IPS-18c (cell line): ENCODE measurements around the gene USB1.

Source experiments
- H3K4me3 ChIP-seq: 2 replicates; pipeline ENCODE4 v1.7.0; 2013; ENCODE audit warnings: low read depth, mild to moderate bottlenecking, low read length, moderate library complexity; ENCODE audit not compliant: insufficient read depth
- H3K9me3 ChIP-seq: one replicate; pipeline ENCODE4 v1.6.1; 2013; ENCODE audit warnings: mild to moderate bottlenecking, low read length, moderate library complexity; ENCODE audit not compliant: control insufficient read depth, insufficient read depth

Gene USB1

GRCh38 chr16:57986196-57986595 lies 15.0 kb upstream of the USB1 start:
- Histone ChIP-seq H3K4me3 (no peak overlapping the region), H3K9me3 (no peaks in the 10 kb centered on the region)

- H3K4me3 ChIP-seq, result no peak overlapping the region
- H3K9me3 ChIP-seq, result no peaks in the 10 kb centered on the region
Measured at GRCh38 chr16:57987441-57988177, 13.6 kb upstream of the USB1 start.

GRCh38 chr16:57988929-57989328 lies 12.3 kb upstream of the USB1 start:
- Histone ChIP-seq H3K4me3 (no peak overlapping the region), H3K9me3 (no peaks in the 10 kb centered on the region)

GRCh38 chr16:57991551-57992059 lies 9.6 kb upstream of the USB1 start:
- no peak overlapping the region for H3K4me3 ChIP-seq
- no peaks in the 10 kb centered on the region for H3K9me3 ChIP-seq

GRCh38 chr16:57992084-57992483 lies 9.1 kb upstream of the USB1 start:
- no peak overlapping the region for H3K4me3 ChIP-seq
- H3K9me3 ChIP-seq, result no peaks in the 10 kb centered on the region

- no peaks in the 10 kb centered on the region for H3K9me3 ChIP-seq
- H3K4me3 ChIP-seq, result no peak overlapping the region
Measured at GRCh38 chr16:57993438-57993837, 7.8 kb upstream of the USB1 start.

- Histone ChIP-seq H3K4me3 (no peak overlapping the region), H3K9me3 (no peaks in the 10 kb centered on the region)
Measured at GRCh38 chr16:57993897-57994296, 7.3 kb upstream of the USB1 start.

- H3K4me3 ChIP-seq, result no peak overlapping the region
Measured at GRCh38 chr16:57994361-57994760, 6.8 kb upstream of the USB1 start.

GRCh38 chr16:57994778-57995177 lies 6.4 kb upstream of the USB1 start:
- H3K4me3 ChIP-seq, result no peak overlapping the region
- H3K9me3 ChIP-seq, result no peaks in the 10 kb centered on the region

More at GRCh38 chr16:57994361-57994760, 6.8 kb upstream of the USB1 start:
- H3K9me3 ChIP-seq, result no peaks in the 10 kb centered on the region

- Histone ChIP-seq H3K9me3 (no peaks in the 10 kb centered on the region), H3K4me3 (no peak overlapping the region)
Measured at GRCh38 chr16:57995721-57996405, 5.3 kb upstream of the USB1 start.

GRCh38 chr16:57996406-57997175 lies 4.6 kb upstream of the USB1 start:
- no peaks in the 10 kb centered on the region for H3K9me3 ChIP-seq
- no peak overlapping the region for H3K4me3 ChIP-seq

GRCh38 chr16:57997176-57997527 lies 4.1 kb upstream of the USB1 start:
- Histone ChIP-seq H3K4me3 (no peak overlapping the region), H3K9me3 (no peaks in the 10 kb centered on the region)

GRCh38 chr16:57997528-57998265 lies 3.5 kb upstream of the USB1 start:
- Histone ChIP-seq H3K9me3 (no peaks in the 10 kb centered on the region), H3K4me3 (no peak overlapping the region)

GRCh38 chr16:57998486-57998885 lies 2.7 kb upstream of the USB1 start:
- no peak overlapping the region for H3K4me3 ChIP-seq
- no peaks in the 10 kb centered on the region for H3K9me3 ChIP-seq

- H3K4me3 ChIP-seq, result no peak overlapping the region; the same call in 1 of the 2 replicates
- no peaks in the 10 kb centered on the region for H3K9me3 ChIP-seq
Measured at GRCh38 chr16:57998992-57999365, 2.2 kb upstream of the USB1 start.

- Histone ChIP-seq H3K9me3 (no peaks in the 10 kb centered on the region), H3K4me3 (peak overlapping the region; percentile 58; the same call in 1 of the 2 replicates)
Measured at GRCh38 chr16:57999366-57999970, 1.7 kb upstream of the USB1 start.
